Renal cortical epithelial cell (primary cell): ENCODE data around the gene HIBADH. TPM values are rescaled to one million over a fixed set of nuclear protein-coding genes. Genes with fewer than 3 reads are reported as not detected.

Experiments
- DNase-seq: peaks from one replicate; pipeline ENCODE4 v3.0.0-alpha.2; 2011; ENCODE audit warnings: low read depth
- total RNA-seq: library from RNA; depleted of rRNA; stranded (reverse); fragments of >200 nt; gene quantifications from 2 replicates; pipeline ENCODE4 v1.2.3, GENCODE V29; 2014

Gene HIBADH
- total RNA-seq, 1 donor from 2014 or later: 129 TPM

DNA sequence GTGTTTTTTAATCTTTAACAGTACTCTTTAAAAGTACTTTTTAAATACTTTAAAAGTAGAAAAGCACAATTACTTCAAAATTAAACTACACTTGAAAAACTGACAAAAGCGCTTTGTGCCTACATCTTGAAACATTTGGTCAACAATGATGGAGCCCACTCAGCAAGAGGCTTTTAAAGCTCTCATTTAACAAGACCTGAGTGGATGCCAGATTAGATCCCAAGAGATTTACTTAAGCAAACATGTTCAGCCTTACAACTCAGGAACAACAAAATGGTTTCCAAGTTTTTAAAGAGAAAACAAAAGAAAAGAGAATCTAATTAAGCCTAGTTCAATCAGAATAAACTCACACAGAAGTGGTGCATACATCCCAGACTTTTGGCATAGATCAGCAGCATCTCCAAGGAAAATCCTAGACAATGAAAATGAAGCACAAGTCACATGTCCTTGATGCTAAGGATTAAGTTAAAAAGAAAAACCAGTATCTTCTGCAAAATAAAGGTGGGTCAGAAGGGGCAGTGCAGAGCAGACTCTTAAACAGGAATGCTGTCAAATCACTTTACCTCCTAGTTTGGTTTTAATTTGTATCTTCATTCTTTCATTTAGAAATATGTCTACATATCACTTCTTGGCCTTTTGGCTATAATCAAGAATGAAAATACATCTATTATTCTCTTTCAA is 26.2 kb downstream of the HIBADH start:
- DNase-seq: no peak

- no peak for DNase-seq
Observed at GRCh38 chr7:27635728-27636127, 27.0 kb downstream of the HIBADH start.

DNA sequence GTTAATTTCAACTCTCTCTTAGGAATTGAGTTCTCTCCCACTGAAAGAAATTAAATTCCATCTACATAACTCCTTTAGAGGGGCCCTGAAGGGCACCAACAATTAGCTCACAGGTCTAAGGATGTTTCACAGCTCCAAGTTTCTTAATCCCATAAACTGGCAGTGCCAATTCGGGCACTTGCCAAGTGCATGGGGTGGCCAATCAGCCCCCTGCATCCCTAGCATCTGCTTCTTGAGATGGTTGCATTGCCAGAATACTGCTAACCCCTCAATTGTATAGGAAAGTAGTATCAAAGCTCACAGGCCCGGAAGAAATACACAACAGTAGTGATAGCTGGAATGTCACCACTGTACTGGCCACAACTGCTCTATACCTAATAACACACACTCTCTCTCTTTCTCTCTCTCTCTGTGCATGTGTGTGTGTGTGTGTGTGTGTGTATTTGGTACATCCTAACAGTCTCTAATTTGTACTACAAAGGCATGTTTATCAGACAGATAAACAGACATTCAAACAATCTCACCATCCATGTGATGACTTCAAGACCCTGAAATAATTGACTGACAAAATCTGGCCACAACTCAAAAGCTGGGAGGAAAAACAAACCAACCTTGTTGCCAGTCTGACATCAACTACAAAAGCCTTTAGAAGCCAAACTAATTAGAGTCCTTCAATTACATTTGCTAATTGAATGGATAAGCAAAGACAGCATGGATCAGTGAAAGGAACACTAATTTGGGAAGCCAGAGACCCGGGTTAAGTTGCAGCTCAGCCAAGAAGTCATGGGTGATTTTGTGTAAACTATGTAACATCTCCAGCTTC is 27.8 kb downstream of the HIBADH start:
- no peak for DNase-seq

DNA sequence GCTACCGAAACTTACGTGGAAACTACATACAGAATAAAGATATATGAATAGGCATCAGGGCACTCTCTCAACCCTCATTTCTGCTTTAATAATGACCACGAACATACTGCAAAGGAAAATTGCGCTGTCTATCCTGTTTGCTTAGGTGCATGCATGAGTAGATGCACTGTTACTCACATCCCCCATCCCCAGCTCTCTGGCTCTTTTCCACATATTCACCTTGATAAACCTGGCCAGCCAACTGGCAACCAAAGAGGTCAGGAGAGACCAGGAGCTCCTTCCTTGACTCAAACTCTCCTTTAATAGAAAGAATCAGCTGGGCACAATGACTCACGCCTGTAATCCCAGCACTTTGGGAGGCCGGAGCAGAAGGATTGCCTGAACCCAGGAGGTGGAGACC is 29.6 kb downstream of the HIBADH start:
- no peak for DNase-seq

- no peak for DNase-seq
Observed at GRCh38 chr7:27631391-27631790, 31.3 kb downstream of the HIBADH start.

- no peak for DNase-seq
Observed at GRCh38 chr7:27627146-27627545, 35.5 kb downstream of the HIBADH start.

- no peak for DNase-seq
Observed at GRCh38 chr7:27619492-27619891, 43.2 kb downstream of the HIBADH start.

- no peak for DNase-seq
Observed at GRCh38 chr7:27617651-27618381, 44.9 kb downstream of the HIBADH start.

DNA sequence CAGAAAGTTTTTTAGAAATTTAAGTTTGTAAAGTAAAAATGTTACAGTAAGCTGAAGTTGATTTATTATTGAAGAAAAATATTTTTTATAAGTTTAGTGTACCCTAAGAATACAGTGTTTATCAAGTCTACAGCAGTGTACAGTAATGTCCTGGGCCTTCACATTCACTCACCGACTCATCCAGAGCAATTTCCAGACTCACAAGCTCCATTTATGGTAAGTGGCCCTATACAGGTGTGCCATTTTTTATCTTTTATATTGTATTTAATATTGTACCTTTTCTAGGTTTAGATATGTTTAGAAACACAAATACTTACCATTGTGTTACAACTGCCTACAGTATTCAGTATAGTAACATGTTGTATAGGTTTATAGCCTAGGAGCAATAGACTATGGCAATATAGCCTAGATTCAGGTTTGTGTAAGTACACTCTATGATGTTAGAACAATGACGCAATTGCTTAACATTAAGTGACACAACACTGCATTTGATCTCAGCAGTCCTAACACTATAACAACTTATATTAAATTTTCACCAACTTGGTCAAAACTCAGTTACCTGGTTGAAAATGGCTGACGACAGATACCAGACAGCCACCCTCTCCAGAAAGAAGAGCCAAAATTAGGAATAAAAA is 45.7 kb downstream of the HIBADH start:
- DNase-seq: no peak

DNA sequence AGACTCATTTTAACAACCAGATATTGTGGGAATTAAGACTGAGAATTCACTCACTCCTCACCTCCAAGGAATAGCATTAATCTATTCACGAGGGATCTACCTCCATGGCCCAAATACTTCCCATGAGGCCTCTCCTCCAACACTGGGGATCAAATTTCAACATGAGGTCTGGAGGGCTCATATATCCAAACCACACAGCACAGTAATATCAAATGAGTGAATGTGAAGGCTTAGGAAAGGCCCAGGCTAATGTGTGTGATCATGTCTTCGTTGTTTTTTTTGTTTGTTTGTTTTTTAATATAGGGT is 46.5 kb downstream of the HIBADH start:
- no peak for DNase-seq

- DNase-seq: no peak
Observed at GRCh38 chr7:27615420-27616185, 47.1 kb downstream of the HIBADH start.

DNA sequence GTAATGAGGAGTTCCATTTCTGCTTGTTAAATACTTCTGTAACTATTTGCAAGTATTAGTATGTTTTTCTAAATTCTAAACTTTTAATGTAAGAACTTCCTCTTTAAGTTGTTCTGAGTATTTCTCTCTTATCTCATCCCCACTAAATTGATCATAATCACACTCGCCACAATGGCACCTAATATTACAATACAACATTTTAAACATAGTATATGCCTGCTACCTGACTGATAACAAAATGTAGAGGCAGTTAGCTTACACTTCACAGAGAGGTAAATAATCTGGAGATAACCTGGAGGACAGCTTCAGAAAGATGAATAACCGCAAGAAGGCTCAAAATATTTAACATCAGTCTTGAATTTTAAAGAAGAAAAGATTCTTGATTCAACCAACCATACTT is 48.6 kb downstream of the HIBADH start:
- no peak for DNase-seq

GRCh38 chr7:27611059-27611458 is 51.6 kb downstream of the HIBADH start:
- peak; percentile 98 for DNase-seq

- DNase-seq: peak; percentile 50
Observed at GRCh38 chr7:27608776-27609495, 53.7 kb downstream of the HIBADH start.

DNA sequence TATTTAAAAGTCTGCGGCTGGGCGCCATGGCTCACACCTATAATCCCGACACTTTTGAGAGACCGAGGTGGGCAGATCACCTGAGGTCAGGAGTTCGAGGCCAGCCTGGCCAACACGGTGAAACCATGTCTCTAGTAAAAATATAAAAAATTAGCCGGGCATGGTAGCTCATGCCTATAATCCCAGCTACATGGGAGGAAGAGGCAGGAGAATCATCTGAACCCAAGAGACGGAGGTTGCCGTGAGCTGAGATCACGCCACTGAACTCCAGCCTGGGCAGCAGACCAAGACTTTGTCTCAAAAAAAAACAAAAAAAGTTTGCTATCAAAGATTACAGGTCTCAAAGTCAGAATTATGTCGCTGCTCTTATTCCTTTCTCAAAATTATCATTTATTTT is 55.5 kb downstream of the HIBADH start:
- DNase-seq: no peak

DNA sequence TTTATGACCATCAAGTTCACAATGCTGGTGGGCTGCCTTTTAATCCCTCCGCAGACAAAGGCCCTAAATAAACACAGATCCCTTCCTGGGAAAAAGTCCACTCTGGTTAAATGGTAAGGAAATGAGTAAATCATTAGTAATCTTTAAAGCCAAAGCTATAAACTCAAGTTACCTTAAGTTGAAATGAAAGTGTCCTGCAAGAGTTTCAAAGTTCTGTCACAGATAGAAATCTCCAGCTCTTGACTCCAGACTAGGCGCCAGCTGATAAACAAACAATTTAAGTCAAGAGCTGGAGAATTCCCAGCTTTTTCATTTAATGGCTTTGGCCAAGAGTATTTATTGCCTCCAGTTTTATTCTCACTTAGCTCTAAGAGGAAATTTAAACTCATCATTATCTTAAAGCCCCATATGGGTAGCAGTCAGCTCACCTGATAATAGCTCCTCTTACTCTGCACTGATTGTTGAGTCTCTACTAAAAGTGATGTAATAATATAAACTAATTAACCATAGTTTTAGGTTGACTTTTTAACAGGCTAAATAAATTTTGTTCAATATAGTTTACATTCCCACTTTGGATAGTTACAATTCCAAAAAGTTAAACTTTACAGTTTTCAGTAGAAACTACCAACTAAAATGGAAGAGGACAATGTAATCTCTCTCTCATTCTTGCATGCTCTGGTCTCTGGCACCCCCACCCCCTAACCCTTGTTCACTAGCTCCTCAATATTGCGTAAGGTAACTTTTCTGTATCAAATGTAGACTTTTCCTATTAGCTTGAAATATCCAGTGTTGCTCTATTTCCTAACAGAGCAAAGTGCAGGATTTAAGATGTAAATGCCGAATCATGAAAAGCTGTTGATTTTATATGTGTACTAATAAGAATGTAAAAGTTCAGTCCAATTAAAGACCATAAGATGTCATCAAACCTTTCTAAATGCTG is 56.1 kb downstream of the HIBADH start:
- DNase-seq: peak; percentile 91

DNA sequence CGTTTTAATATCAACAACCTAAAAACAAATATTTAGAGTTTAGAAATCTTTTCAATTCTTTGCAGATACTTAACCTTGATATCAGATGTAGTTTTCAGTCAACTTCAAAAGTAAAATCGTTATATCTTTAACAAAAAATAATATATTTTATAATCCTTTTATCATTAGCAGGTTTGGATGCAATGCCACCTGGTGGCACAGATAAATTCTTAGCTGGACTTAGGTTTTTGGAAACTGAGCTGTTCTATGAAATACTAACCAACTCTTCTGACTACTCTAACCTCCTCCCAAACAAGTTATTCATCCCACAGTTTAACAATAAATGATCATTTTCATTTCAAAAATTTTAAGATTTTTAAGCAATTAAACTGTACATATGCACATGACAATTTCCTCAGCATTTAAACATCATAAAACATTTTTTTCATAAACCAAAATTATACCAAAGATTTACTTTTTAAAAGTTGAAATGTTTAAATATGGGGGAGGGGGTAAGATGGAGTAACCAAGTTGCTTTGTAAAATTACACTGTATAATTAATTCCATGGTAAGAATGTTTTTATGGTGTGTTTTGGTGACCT is 56.9 kb downstream of the HIBADH start:
- DNase-seq: peak; percentile 67

- no peak for DNase-seq
Observed at GRCh38 chr7:27605283-27605682, 57.4 kb downstream of the HIBADH start.

DNA sequence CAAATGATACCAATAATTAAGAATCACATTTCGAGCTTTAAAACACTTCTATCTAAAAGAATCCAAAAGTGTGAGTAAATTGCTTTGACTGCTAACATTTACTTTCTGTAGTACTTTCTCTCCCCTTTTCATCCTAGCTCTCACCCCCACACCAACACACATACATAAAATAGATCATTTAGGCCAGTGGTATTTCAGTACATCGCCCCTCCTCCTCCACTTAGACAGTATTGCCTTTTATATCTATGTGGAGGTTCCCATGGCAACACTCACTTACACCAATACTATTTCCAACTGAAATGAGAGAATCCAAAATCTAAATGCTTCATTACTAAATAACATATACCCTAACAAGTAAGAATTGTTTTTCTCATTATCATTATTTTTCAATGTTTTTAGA is 58.9 kb downstream of the HIBADH start:
- DNase-seq: no peak
